GM15510 (cell line): ENCODE measurements around the gene MCC.

Experiments
- POLR2A ChIP-seq: IDR thresholded peaks from 3 replicates; pipeline ENCODE4 v1.6.1; 2011; ENCODE audit warnings: borderline replicate concordance; ENCODE audit not compliant: insufficient read length; ENCODE audit errors: extremely low read depth

The MCC gene

GRCh38 chr5:113236536-113237288 lies 251.5 kb downstream of the MCC start:
- no peak for TF ChIP-seq POLR2A

GRCh38 chr5:113235884-113236283 lies 252.4 kb downstream of the MCC start:
- no peak for TF ChIP-seq POLR2A

GRCh38 chr5:113234546-113234945 lies 253.7 kb downstream of the MCC start:
- TF ChIP-seq POLR2A: no peak

- no peak for TF ChIP-seq POLR2A
Measured at GRCh38 chr5:113233606-113234005, 254.6 kb downstream of the MCC start.

GRCh38 chr5:113232667-113233066 lies 255.6 kb downstream of the MCC start:
- TF ChIP-seq POLR2A: no peak

GRCh38 chr5:113232221-113232620 lies 256.0 kb downstream of the MCC start:
- no peak for TF ChIP-seq POLR2A

GRCh38 chr5:113231653-113232000 lies 256.6 kb downstream of the MCC start:
- no peak for TF ChIP-seq POLR2A

- TF ChIP-seq POLR2A: no peak
Measured at GRCh38 chr5:113230711-113231652, 257.3 kb downstream of the MCC start.

- TF ChIP-seq POLR2A: no peak
Measured at GRCh38 chr5:113227798-113228197, 260.5 kb downstream of the MCC start.

GRCh38 chr5:113226116-113226736 lies 262.0 kb downstream of the MCC start:
- TF ChIP-seq POLR2A: no peak

- no peak for TF ChIP-seq POLR2A
Measured at GRCh38 chr5:113225259-113225658, 263.0 kb downstream of the MCC start.

GRCh38 chr5:113224605-113225065 lies 263.6 kb downstream of the MCC start:
- no peak for TF ChIP-seq POLR2A

- no peak for TF ChIP-seq POLR2A
Measured at GRCh38 chr5:113223831-113224604, 264.2 kb downstream of the MCC start.

- TF ChIP-seq POLR2A: no peak
Measured at GRCh38 chr5:113223315-113223714, 264.9 kb downstream of the MCC start.

GRCh38 chr5:113221294-113222176 lies 266.7 kb downstream of the MCC start:
- TF ChIP-seq POLR2A: no peak
